Loucy (cell line): ENCODE measurements around the gene POLH.

Source experiments
- EZH2phosphoT487 ChIP-seq: fragments of 200-600 bp; IDR thresholded peaks from 2 replicates; pipeline ENCODE4 v1.6.1; 2018; ENCODE audit warnings: antibody characterized with exemption, mild to moderate bottlenecking, moderate library complexity, borderline replicate concordance
- TF ChIP-seq, protein P1 (sequence below): fragments of 200-600 bp; sonication (generic); conservative IDR thresholded peaks from 2 replicates; pipeline ENCODE4 v1.5.1; 2014; ENCODE audit warnings: mild to moderate bottlenecking, antibody characterized with exemption, low read length

DNA sequence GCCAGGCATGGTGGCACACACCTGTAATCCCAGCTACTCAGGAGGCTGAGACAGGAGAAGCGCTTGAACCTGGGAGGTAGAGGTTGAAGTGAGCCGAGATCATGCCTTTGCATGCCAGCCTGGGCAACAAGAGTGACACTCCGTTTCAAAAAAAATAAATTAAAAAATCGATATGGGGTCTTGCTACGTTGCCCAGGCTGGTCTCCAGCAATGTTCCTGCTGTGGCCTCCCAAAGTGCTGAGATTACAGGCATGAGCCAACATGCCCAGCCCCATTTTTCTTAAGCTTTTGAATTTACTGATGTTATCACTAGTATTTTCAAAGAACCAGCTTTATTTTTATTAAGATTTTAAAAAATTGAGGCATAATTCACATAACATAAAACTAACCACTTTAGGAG lies 35.5 kb upstream of the POLH start:
- TF ChIP-seq, protein P1, sequence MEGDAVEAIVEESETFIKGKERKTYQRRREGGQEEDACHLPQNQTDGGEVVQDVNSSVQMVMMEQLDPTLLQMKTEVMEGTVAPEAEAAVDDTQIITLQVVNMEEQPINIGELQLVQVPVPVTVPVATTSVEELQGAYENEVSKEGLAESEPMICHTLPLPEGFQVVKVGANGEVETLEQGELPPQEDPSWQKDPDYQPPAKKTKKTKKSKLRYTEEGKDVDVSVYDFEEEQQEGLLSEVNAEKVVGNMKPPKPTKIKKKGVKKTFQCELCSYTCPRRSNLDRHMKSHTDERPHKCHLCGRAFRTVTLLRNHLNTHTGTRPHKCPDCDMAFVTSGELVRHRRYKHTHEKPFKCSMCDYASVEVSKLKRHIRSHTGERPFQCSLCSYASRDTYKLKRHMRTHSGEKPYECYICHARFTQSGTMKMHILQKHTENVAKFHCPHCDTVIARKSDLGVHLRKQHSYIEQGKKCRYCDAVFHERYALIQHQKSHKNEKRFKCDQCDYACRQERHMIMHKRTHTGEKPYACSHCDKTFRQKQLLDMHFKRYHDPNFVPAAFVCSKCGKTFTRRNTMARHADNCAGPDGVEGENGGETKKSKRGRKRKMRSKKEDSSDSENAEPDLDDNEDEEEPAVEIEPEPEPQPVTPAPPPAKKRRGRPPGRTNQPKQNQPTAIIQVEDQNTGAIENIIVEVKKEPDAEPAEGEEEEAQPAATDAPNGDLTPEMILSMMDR: no peak
- no peak for TF ChIP-seq EZH2phosphoT487
